Measurements from ENCODE around the gene CDH15.
"Not testable (repeated sequence)": the region's sequence is repeated elsewhere in the genome, so short reads cannot be mapped to it uniquely, and the experiment has no call there.

The CDH15 gene

DNA sequence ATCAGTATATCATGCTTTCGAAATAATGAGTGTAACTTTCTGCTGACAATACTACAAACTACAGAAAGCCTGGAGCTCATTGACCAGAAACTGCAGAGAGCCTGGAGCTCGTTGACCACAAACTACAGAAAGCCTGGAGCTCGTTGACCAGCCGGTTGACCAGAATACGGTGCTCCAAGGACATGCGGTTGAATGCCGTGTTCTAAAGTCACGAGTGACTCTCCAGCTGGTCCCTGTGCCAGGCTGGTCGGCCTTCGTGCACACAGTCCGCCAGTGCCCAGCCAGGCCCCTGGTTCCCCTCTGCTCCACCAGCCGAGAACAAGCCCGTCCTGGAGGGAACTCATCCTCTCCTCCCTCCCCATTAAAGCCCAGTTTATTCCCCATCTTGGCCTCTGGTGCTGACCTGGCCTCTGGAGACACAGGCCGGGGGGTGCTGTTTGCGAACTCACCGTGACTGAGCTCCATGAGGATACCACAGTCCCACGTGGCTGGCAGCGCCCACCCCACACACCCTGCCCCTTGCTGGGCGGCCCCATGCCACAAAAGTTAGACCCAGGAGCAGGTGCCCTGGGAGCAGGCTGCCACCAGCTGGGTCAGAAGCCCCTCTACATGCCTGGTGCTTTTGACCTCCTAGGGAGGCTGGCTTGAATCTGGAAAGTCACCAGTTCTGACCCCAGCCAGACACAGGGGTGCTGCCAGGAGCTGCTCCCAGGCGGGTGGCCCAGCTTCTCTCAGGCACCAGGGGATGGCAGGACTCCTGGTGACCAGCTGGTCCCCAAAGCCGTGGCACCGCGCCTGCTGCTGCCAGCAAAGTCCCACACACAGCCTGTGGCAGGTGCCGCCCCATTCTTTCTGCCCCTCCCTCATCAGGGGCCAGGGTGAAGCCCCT lies 15.5 kb upstream of the CDH15 start:
- no peak for DNase-seq (ENCODE audit: low read depth, low spot score)

- no peak for DNase-seq (ENCODE audit: low read depth, low spot score)
Measured at GRCh38 chr16:89156740-89157645, 14.6 kb upstream of the CDH15 start.

DNA sequence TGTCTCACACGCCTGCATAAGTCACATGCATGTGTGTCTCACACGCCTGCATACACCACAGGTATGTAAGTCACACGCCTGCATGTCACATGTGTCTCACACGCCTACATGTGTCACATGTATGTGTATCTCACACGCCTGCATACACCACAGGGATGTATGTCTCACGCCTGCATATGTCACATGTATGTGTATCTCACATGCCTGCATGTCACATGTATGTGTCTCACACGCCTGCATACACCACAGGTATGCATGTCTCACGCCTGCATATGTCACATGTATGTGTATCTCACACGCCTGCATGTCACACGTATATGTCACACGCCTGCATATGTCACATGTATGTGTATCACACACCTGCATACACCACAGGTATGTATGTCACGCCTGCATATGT lies 13.8 kb upstream of the CDH15 start:
- no peak for DNase-seq (ENCODE audit: low read depth, low spot score)

- DNase-seq (ENCODE audit: low read depth, low spot score), result no peak
Measured at GRCh38 chr16:89159066-89159849, 12.3 kb upstream of the CDH15 start.

DNA sequence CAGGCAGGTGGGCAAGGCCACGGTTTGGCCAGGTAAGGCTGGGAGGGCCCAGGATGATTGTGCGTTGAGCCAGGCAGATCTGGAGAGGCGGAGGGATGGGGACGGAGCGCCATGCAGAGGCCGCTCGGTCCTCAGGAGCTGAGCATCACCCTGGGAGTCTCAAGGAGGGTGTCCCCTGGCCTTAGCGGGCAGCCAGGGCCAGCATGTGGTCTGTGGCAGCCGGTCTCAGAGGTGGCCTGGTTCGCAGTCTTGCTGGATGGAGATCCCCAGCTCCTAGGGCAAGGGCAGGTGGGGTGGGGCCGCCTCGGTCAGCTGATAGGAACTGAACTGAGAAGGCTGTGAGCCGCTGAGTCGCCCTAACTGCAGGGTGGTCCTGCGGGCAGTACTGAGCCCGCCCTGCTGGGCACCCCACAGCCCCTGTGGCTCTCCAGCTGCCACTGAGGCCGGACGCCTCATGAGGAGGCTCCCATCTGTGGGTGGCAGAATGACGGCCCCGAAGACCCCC lies 11.6 kb upstream of the CDH15 start:
- no peak for DNase-seq (ENCODE audit: low read depth, low spot score)

- DNase-seq (ENCODE audit: low read depth, low spot score), result no peak
Measured at GRCh38 chr16:89160977-89161701, 10.4 kb upstream of the CDH15 start.

- DNase-seq (ENCODE audit: low read depth, low spot score), result no peak
Measured at GRCh38 chr16:89161763-89162713, 9.5 kb upstream of the CDH15 start.

DNA sequence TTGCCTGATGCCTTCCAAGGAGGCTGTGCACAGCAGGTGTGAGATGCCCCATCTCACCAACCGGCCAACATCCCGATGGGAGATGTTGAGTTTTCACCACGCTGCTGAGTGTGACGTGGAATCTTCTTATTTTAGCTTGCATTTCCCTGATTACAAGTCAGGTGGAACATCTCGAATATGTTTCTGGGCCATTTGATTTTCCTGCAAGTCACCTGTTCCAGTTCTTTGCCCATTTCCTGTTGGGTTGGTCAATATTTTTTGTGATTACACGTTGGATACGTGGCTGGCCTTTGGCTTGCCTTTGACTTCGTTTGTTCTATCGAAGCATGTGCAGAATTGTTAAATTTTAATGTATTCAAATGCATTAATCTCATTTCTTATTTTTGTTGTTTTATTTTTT lies 8.3 kb upstream of the CDH15 start:
- no peak for DNase-seq (ENCODE audit: low read depth, low spot score)

- no peak for DNase-seq (ENCODE audit: low read depth, low spot score)
Measured at GRCh38 chr16:89164436-89164835, 7.1 kb upstream of the CDH15 start.

- DNase-seq (ENCODE audit: low read depth, low spot score), result no peak
Measured at GRCh38 chr16:89164847-89165680, 6.5 kb upstream of the CDH15 start.

GRCh38 chr16:89165681-89165979 lies 5.9 kb upstream of the CDH15 start:
- DNase-seq (ENCODE audit: low read depth, low spot score), result not testable (repeated sequence)

DNA sequence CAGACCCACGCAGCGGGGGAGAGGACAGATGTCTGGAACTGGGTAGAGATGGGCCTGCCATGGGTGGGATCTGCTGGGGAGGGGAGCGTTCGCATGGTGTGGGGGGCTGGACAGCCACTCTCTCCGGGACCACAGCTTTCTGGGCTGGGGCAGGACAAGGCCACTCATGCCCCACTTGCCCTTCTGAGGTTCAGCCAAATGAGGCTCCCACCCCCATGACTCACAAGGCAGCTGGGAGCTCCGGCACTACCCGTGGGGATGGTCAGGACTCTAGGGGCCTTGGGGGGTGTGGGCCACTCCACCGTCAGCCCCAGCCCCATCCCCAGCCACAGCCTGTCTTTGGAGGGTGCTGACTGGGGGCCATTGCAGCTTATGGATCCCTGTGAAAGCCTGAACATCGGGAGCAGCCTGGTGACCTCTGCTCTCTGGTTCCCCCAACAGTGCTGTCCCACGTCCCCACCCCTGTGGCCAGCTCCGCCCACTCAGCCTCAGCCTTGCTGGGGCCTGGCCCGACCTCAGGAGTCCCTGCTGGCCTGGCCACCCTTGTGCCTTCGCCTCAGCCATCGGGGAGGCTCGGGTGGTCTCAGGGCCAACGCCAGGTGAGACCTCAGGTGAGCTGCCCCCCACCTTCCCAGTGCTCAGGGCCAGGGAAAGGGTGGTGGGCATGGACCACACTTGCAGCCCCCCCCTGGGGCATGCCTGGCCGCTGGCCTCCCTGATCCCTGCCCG lies 4.7 kb upstream of the CDH15 start:
- DNase-seq (ENCODE audit: low read depth, low spot score), result no peak

- DNase-seq (ENCODE audit: low read depth, low spot score), result peak; percentile 64
Measured at GRCh38 chr16:89167425-89167941, 4.1 kb upstream of the CDH15 start.

DNA sequence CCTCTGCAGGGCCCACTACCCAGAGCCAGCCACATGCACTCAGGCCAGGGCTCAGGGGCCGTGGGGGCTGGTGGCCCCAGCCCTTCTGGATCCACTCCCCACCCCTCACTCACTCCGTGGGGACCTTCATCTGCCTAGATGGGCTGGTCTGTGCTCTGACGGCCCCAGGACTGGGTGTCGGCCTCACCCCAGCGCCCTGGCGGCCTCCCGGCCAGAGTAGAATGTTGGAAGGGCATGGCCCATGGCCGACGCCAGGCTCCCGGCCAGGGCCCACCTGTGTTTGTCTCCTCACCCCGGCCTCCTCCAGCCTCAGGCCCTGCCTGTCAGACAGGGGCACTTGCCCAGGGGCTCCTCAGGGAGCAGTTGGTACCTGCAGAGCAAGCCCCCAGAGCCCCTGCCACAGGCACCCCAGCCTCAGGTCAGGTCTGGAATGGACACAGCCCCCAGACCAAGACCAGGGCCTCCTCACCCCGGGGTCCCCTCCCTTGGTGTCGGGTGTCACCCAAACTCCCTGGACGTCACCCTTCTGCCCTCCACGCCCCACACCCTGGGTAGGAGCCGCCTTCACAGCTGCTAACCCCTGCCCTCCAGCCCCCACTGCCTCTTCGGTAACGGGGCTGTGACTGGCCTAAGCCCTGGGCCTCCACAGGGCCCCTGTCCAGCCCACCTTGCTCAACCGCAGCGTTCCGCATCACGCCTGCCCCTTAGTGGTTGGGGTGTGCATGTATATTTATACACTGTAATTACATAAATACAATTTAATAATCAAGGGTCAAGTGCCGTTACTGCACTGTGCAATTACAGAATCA lies 3.0 kb upstream of the CDH15 start:
- no peak for DNase-seq (ENCODE audit: low read depth, low spot score)

DNA sequence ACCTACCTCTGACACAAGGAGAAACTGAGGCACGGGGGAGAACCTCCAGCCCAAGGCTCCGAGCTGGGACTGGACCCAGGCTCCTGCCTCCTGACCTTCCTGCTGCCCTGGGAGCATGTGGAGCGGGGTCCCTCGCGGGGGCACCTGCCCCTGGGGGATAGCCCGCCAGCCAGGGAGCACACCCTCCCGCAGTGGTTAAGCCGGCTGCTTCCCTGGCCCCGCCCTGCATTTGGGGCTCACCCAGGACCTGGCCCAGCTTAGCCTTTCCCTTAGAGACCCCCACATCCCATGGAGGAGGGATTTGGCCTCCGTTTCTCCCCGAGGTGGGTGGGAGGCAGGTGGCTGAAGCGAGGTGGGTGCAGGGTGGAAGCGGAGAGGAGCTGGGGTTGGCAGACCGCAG lies 1.8 kb upstream of the CDH15 start:
- DNase-seq (ENCODE audit: low read depth, low spot score), result no peak

DNA sequence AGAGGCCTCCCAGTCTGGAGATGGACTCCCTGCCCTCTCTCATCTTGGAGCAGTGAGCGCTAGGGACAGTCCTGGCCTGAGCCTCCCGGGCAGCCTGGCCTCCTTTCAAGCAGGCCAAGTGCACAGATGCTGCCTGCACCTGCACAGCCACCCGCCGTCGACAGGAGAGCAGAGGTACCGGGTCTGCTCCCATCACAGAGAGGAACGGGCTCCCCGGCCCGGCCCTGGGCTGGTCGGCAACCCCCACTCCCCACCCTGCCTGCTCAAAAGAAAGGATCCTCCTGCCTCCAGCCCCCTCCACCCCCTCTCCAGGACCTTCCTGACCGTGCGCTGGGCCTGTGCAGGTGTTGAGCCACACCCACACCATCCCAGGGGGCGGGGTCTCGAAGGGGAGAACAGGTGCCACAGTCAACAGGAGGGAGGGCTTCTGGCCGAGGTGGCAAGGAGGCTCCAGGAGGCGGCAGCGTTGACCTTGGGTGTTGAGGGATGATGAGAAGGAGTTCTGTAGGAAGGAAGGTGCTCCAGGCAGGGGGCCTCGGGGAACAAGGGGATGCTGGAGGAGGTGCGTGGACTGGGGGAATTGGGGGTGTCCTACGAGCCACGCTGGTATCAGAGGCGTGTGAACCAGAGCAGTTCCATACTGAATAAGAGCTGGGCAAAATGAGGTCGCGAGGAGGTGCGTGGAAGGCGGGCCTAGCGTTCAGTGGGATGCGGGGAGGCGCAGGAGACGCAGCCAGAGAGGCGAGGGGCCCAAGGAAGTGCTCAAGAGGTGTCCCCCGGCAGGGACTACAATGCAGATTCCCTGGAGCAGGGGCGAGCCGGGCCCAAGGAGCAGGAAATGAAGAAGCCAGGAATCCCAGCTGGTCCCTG lies 967 bp upstream of the CDH15 start:
- DNase-seq (ENCODE audit: low read depth, low spot score), result no peak
